GM23248 (cell line): ENCODE data around the gene CMTM8. TPM values are rescaled to one million over a fixed set of nuclear protein-coding genes. Genes with fewer than 3 reads are reported as not detected.

Experiments used
- DNase-seq: peaks from one replicate; pipeline ENCODE4 v3.0.0-alpha.2; 2015
- H2AFZ ChIP-seq: fragments of 200-600 bp; sonication (generic); 2 replicates; pipeline ENCODE4 v1.6.1; 2016; ENCODE audit warnings: antibody characterized with exemption
- H3F3A ChIP-seq: fragments of 200-600 bp; sonication (generic); 2 replicates; pipeline ENCODE4 v1.6.1; 2016; ENCODE audit warnings: mild to moderate bottlenecking, antibody characterized with exemption, mixed run types; ENCODE audit not compliant: insufficient read depth
- H3K27ac ChIP-seq: fragments of 200-600 bp; sonication (generic); 2 replicates; pipeline ENCODE4 v1.5.1; 2016; ENCODE audit warnings: mild to moderate bottlenecking
- H3K27me3 ChIP-seq: fragments of 200-600 bp; sonication (generic); replicated peaks from 2 replicates; pipeline ENCODE4 v1.6.1; 2016; ENCODE audit warnings: mild to moderate bottlenecking; ENCODE audit not compliant: insufficient read depth
- H3K36me3 ChIP-seq: fragments of 200-600 bp; sonication (generic); 2 replicates; pipeline ENCODE4 v1.6.1; 2016; ENCODE audit warnings: low read depth, mild to moderate bottlenecking
- H3K4me1 ChIP-seq: fragments of 200-600 bp; sonication (generic); 2 replicates; pipeline ENCODE4 v1.6.1; 2016; ENCODE audit warnings: mild to moderate bottlenecking; ENCODE audit not compliant: insufficient read depth
- H3K4me2 ChIP-seq: fragments of 200-600 bp; sonication (generic); one replicate; pipeline ENCODE4 v1.6.1; 2016; ENCODE audit warnings: mild to moderate bottlenecking; ENCODE audit not compliant: unreplicated experiment
- H3K4me3 ChIP-seq: fragments of 200-600 bp; sonication (generic); 2 replicates; pipeline ENCODE4 v1.5.1; 2016; ENCODE audit warnings: mild to moderate bottlenecking
- H3K79me2 ChIP-seq: fragments of 200-600 bp; sonication (generic); 2 replicates; pipeline ENCODE4 v1.6.1; 2016; ENCODE audit warnings: mild to moderate bottlenecking; ENCODE audit not compliant: insufficient read depth
- H3K9ac ChIP-seq: fragments of 200-600 bp; sonication (generic); 2 replicates; pipeline ENCODE4 v1.6.1; 2016; ENCODE audit warnings: mild to moderate bottlenecking
- H3K9me2 ChIP-seq: fragments of 200-600 bp; sonication (generic); 2 replicates; pipeline ENCODE4 v1.6.1; 2016; ENCODE audit warnings: mixed run types, mild to moderate bottlenecking, moderate library complexity; ENCODE audit not compliant: insufficient read depth
- H3K9me3 ChIP-seq: fragments of 200-600 bp; sonication (generic); one replicate; pipeline ENCODE4 v1.6.1; 2017; ENCODE audit warnings: low read depth
- H4K20me1 ChIP-seq: fragments of 200-600 bp; sonication (generic); 2 replicates; pipeline ENCODE4 v1.6.0; 2016; ENCODE audit not compliant: insufficient read depth
- EZH2 ChIP-seq: fragments of 200-600 bp; sonication (generic); IDR thresholded peaks from 2 replicates; pipeline ENCODE4 v1.6.1; 2018; ENCODE audit warnings: antibody characterized with exemption, mild to moderate bottlenecking; ENCODE audit not compliant: insufficient read depth, poor library complexity, severe bottlenecking
- EZH2phosphoT487 ChIP-seq: fragments of 200-600 bp; sonication (generic); IDR thresholded peaks from 2 replicates; pipeline ENCODE4 v1.6.1; 2018; ENCODE audit warnings: antibody characterized with exemption, moderate library complexity, mild to moderate bottlenecking, low read depth; ENCODE audit not compliant: insufficient read depth
- WGBS, 2 experiments: methylation state at CpG; one replicate each; pipeline ENCODE4 v1.1.6; 2015 to 2017; ENCODE audit warnings: low lambda C conversion rate in 2 of 2, low coverage in 1 of 2; ENCODE audit errors: missing lambda C conversion rate in 2 of 2; 5-methylcytosine and 5-hydroxymethylcytosine counted together
- in situ Hi-C: fragments of 300-500 bp; cut with MboI; formaldehyde crosslinking; loops from 2 replicates; pipeline ENCODE4 v1.15.0; 2020
- polyA plus RNA-seq: library from polyadenylated mRNA; unstranded; fragments of >200 nt; fragmentation: Nextera tagmentation; extraction: Ambion mirVana; gene quantifications from 2 replicates; pipeline ENCODE4 v1.2.1, GENCODE V29; 2016
- total RNA-seq: library from RNA; depleted of rRNA; stranded (reverse); fragments of >200 nt; shearing (Covaris generic); gene quantifications from 2 replicates; pipeline ENCODE4 v1.2.3, GENCODE V29; 2014

Gene CMTM8
- total and polyA plus RNA-seq, 2 experiments from 2014 or later, result not detected

DNA sequence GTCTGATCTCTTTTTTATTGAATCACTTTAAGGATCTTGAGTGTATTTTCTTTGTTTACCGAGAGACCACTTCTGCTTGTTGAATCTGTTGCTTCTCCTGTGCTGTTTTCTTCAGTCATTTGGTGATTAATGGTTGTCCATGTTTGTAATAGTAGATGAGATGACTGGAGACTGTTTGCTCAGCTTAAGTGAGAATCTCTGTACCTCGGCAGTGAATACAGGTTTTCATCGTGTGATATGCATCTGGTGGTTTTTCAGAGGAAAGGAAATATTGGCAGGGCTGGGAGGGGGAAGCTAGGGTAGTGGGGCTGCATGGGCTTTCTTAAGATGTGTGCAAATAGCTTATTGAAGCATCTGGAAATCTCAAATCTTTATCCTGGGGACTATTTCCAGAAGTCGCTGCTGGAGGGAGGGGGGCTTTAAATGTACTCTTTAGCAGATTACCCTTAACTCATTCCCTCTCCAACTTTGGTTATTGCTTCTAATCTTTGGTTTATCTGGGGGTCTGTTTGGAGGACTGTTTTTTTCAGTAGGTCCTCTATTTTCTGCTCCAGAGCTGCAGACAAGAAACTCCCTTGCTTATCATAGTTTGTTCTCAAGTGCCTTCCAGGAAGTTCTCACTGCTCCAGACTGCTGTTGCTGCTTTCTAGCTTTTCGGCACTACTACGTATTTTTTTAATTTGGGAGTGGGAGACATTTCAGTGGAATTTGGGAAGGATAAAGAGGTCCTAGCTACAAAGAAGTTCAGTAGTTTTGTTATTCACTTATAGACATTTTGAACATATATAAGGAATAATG is 19.4 kb downstream of the CMTM8 start:
- H3K9me2 ChIP-seq, result no peaks in the 10 kb centered on the region
- H2AFZ ChIP-seq, result no peak overlapping the region
- TF ChIP-seq EZH2phosphoT487 (no peak), EZH2 (no peak)
- no peaks in the 10 kb centered on the region for H3K4me1 ChIP-seq
- no peaks in the 10 kb centered on the region for H3K36me3 ChIP-seq
- H3K9me3 ChIP-seq, result no peaks in the 10 kb centered on the region
- H3K9ac ChIP-seq, result no peak overlapping the region
- no peak overlapping the region for H3K4me3 ChIP-seq
- WGBS, 2 experiments, result 23 to 25% methylated on average over 6 of the region's 6 CpGs
- no peaks in the 10 kb centered on the region for H4K20me1 ChIP-seq
- H3F3A ChIP-seq, result no peaks in the 10 kb centered on the region
- H3K27ac ChIP-seq, result no peak overlapping the region
- H3K79me2 ChIP-seq, result no peaks in the 10 kb centered on the region
- in situ Hi-C loops, result no loop called here
- no peak overlapping the region for H3K4me2 ChIP-seq
- no peak for DNase-seq
- H3K27me3 ChIP-seq, result peaks cover 41% of the 10 kb centered on the region

DNA sequence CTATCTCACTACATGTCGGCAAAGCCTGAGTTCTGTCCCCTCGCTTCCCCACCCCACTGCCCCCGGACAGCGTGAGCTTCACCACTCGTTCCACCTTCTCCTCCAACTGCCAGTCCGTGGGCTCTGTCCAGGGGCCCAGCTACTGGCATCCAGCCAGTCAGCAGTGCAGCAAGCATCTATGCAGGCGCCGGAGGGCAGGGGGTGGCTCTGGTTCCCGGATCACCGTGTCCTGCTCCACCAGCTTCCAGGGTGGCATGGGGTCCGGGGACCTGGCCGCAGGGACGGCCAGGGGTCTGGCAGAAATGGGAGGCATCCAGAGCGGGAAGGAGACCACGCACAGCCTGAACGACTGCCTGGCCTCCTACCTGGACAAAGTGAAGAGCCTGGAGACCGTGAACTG is 20.4 kb downstream of the CMTM8 start:
- Histone ChIP-seq H3K27ac (no peak overlapping the region), H3F3A (no peaks in the 10 kb centered on the region), H4K20me1 (no peaks in the 10 kb centered on the region), H3K79me2 (no peaks in the 10 kb centered on the region), H2AFZ (no peak overlapping the region), H3K4me1 (no peaks in the 10 kb centered on the region), H3K36me3 (no peaks in the 10 kb centered on the region), H3K9me3 (no peaks in the 10 kb centered on the region), H3K9me2 (no peaks in the 10 kb centered on the region), H3K4me3 (no peak overlapping the region), H3K27me3 (peaks cover 39% of the 10 kb centered on the region), H3K4me2 (no peak overlapping the region), H3K9ac (no peak overlapping the region)
- TF ChIP-seq EZH2 (no peak), EZH2phosphoT487 (no peak)
- no peak for DNase-seq
- WGBS, 2 experiments, result 61 to 66% methylated on average over 17 of the region's 17 CpGs
- in situ Hi-C loops, result no loop called here

GRCh38 chr3:32261545-32261944 is 23.1 kb downstream of the CMTM8 start:
- H2AFZ ChIP-seq, result no peak overlapping the region
- H3K36me3 ChIP-seq, result no peaks in the 10 kb centered on the region
- no peak overlapping the region for H3K27ac ChIP-seq
- H3K9me3 ChIP-seq, result no peaks in the 10 kb centered on the region
- in situ Hi-C loops, result no loop called here
- no peaks in the 10 kb centered on the region for H3K9me2 ChIP-seq
- H3K9ac ChIP-seq, result no peak overlapping the region
- no peaks in the 10 kb centered on the region for H3K4me1 ChIP-seq
- H4K20me1 ChIP-seq, result no peaks in the 10 kb centered on the region
- TF ChIP-seq EZH2phosphoT487 (no peak), EZH2 (no peak)
- 26 to 28% methylated on average over 3 of the region's 3 CpGs for whole genome bisulfite sequencing, 2 experiments
- no peaks in the 10 kb centered on the region for H3F3A ChIP-seq
- no peak overlapping the region for H3K4me2 ChIP-seq
- no peak overlapping the region for H3K4me3 ChIP-seq
- peaks cover 26% of the 10 kb centered on the region for H3K27me3 ChIP-seq
- DNase-seq, result no peak
- H3K79me2 ChIP-seq, result no peaks in the 10 kb centered on the region

GRCh38 chr3:32262201-32262600 is 23.7 kb downstream of the CMTM8 start:
- no peaks in the 10 kb centered on the region for H4K20me1 ChIP-seq
- no peaks in the 10 kb centered on the region for H3K79me2 ChIP-seq
- no peak for TF ChIP-seq EZH2phosphoT487
- TF ChIP-seq EZH2, result no peak
- 23 to 25% methylated on average over 2 of the region's 2 CpGs for whole genome bisulfite sequencing, 2 experiments
- no peak overlapping the region for H3K9ac ChIP-seq
- no peaks in the 10 kb centered on the region for H3K36me3 ChIP-seq
- H3K4me2 ChIP-seq, result no peak overlapping the region
- no peaks in the 10 kb centered on the region for H3K4me1 ChIP-seq
- H2AFZ ChIP-seq, result no peak overlapping the region
- no peaks in the 10 kb centered on the region for H3K9me3 ChIP-seq
- H3K27ac ChIP-seq, result no peak overlapping the region
- no peaks in the 10 kb centered on the region for H3K9me2 ChIP-seq
- no peaks in the 10 kb centered on the region for H3F3A ChIP-seq
- no peak for DNase-seq
- peaks cover 19% of the 10 kb centered on the region for H3K27me3 ChIP-seq
- H3K4me3 ChIP-seq, result no peak overlapping the region
- in situ Hi-C loops, result no loop called here

DNA sequence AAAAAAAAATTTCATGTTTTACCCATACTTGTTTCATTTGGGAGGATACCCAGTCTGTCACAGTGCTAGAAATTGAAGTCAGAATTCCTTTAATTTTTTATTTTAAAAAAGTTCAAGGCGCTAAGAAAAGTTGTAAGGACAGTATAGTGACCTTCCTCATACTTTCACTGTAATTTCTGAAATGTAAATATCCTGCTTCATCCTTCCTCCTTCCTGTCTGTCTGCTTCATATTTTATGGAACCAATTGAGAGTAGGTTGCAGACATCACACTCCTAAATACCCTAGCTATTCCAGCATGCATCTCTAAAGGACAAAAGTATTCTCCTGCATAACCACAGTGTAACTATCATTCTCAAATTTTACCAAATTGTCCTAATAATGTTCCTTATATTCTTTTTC is 35.8 kb downstream of the CMTM8 start:
- TF ChIP-seq EZH2phosphoT487 (no peak), EZH2 (no peak)
- no peak overlapping the region for H2AFZ ChIP-seq
- no peaks in the 10 kb centered on the region for H3K36me3 ChIP-seq
- no peaks in the 10 kb centered on the region for H3K9me3 ChIP-seq
- in situ Hi-C loops, result no loop called here
- no peak overlapping the region for H3K27ac ChIP-seq
- no peak overlapping the region for H3K9ac ChIP-seq
- H3F3A ChIP-seq, result no peaks in the 10 kb centered on the region
- no peaks in the 10 kb centered on the region for H3K79me2 ChIP-seq
- no peaks in the 10 kb centered on the region for H4K20me1 ChIP-seq
- no peak overlapping the region for H3K4me2 ChIP-seq
- WGBS, 2 experiments, result 40 to 60% methylated on average over 1 of the region's 1 CpG
- H3K9me2 ChIP-seq, result no peaks in the 10 kb centered on the region
- DNase-seq, result no peak
- H3K4me1 ChIP-seq, result no peaks in the 10 kb centered on the region
- H3K27me3 ChIP-seq, result peaks cover 41% of the 10 kb centered on the region
- H3K4me3 ChIP-seq, result no peak overlapping the region
